ENCODE data around the gene UBE2O.

Gene UBE2O

GRCh38 chr17:76462556-76463290 lies 9.8 kb upstream of the UBE2O start:
- DNase-seq: peak; percentile 52

GRCh38 chr17:76461765-76462555 lies 9.0 kb upstream of the UBE2O start:
- peak; percentile 58 for DNase-seq

GRCh38 chr17:76459674-76460073 lies 6.7 kb upstream of the UBE2O start:
- peak; percentile 59 for DNase-seq

GRCh38 chr17:76458580-76459490 lies 5.9 kb upstream of the UBE2O start:
- DNase-seq: peak; percentile 91

GRCh38 chr17:76453431-76453743 lies 435 bp upstream of the UBE2O start:
- DNase-seq: no peak

GRCh38 chr17:76452127-76452659 lies 759 bp downstream of the UBE2O start:
- no peak for DNase-seq

GRCh38 chr17:76451506-76451905 lies 1.4 kb downstream of the UBE2O start:
- no peak for DNase-seq

GRCh38 chr17:76449126-76449525 lies 3.8 kb downstream of the UBE2O start:
- DNase-seq: no peak

- no peak for DNase-seq
These were observed 4.9 kb downstream of the UBE2O start for GRCh38 chr17:76447931-76448652.

- DNase-seq: peak; percentile 95
These were observed 6.3 kb downstream of the UBE2O start for GRCh38 chr17:76446449-76447231.

GRCh38 chr17:76445697-76446448 lies 7.1 kb downstream of the UBE2O start:
- DNase-seq: no peak

- DNase-seq: no peak
These were observed 8.2 kb downstream of the UBE2O start for GRCh38 chr17:76444518-76445311.

- no peak for DNase-seq
These were observed 10.3 kb downstream of the UBE2O start for GRCh38 chr17:76442341-76443338.

- no peak for DNase-seq
These were observed 11.1 kb downstream of the UBE2O start for GRCh38 chr17:76441686-76442340.

- no peak for DNase-seq
These were observed 12.1 kb downstream of the UBE2O start for GRCh38 chr17:76440751-76441362.

GRCh38 chr17:76439314-76439928 lies 13.5 kb downstream of the UBE2O start:
- DNase-seq: no peak

GRCh38 chr17:76438906-76439305 lies 14.0 kb downstream of the UBE2O start:
- DNase-seq: no peak

Measured in islet precursor cell (in vitro differentiated cells).